Keratinocyte (primary cell): Measurements from ENCODE around the gene NOL9. TPM values are rescaled to one million over a fixed set of nuclear protein-coding genes. Genes with fewer than 3 reads are reported as not detected.

Experiments
- DNase-seq: peaks from one replicate; pipeline ENCODE4 v3.0.0-alpha.2; 2011; ENCODE audit warnings: low read depth, missing footprints, low spot score
- FAIRE-seq: peaks from 2 replicates; lab custom pipeline; 2011; peaks lifted over from hg19 to GRCh38; lab: Jason Lieb, UNC
- H2AFZ ChIP-seq: 2 replicates; pipeline ENCODE4 v1.6.0; 2012; ENCODE audit warnings: low read length, control low read depth, inconsistent platforms; ENCODE audit not compliant: control insufficient read depth
- H3K27ac ChIP-seq: 2 replicates; pipeline ENCODE4 v1.5.1; 2011; ENCODE audit warnings: low read length; ENCODE audit not compliant: control insufficient read depth, insufficient read depth
- H3K27me3 ChIP-seq: 3 replicates; pipeline ENCODE4 v1.6.0; 2011; ENCODE audit warnings: low read length; ENCODE audit not compliant: control insufficient read depth, insufficient read depth; ENCODE audit errors: extremely low read depth
- H3K36me3 ChIP-seq, 2 experiments: 2 replicates in 1 of 2; 3 replicates in 1 of 2; pipeline ENCODE4 v1.5.1; 2011; ENCODE audit warnings: low read length in 2 of 2, mild to moderate bottlenecking in 1 of 2; ENCODE audit not compliant: control insufficient read depth in 2 of 2, insufficient read depth in 2 of 2; ENCODE audit errors: extremely low read depth in 1 of 2
- H3K4me1 ChIP-seq: 3 replicates; pipeline ENCODE4 v1.5.1; 2011; ENCODE audit warnings: low read length; ENCODE audit not compliant: control insufficient read depth, insufficient read depth; ENCODE audit errors: extremely low read depth
- H3K4me2 ChIP-seq: 3 replicates; pipeline ENCODE4 v1.6.0; 2011; ENCODE audit warnings: low read depth, low read length; ENCODE audit not compliant: control insufficient read depth, insufficient read depth; ENCODE audit errors: extremely low read depth
- H3K4me3 ChIP-seq, 3 experiments: fragments of 200-600 bp in 1 of 3; sonication (generic) in 1 of 3; 2 replicates in 2 of 3; 3 replicates in 1 of 3; pipeline ENCODE4 v1.5.1; 2011 to 2016; ENCODE audit warnings: low read length in 3 of 3, mild to moderate bottlenecking in 3 of 3, control low read depth in 2 of 3, inconsistent platforms in 1 of 3, low read depth in 1 of 3, mixed read lengths in 1 of 3, mixed run types in 1 of 3, moderate library complexity in 1 of 3; ENCODE audit not compliant: control insufficient read depth in 2 of 3, insufficient read depth in 2 of 3; ENCODE audit errors: extremely low read depth in 1 of 3
- H3K79me2 ChIP-seq: 2 replicates; pipeline ENCODE4 v1.6.0; 2012; ENCODE audit warnings: low read length; ENCODE audit not compliant: control insufficient read depth, insufficient read depth
- H3K9ac ChIP-seq: 3 replicates; pipeline ENCODE4 v1.6.0; 2011; ENCODE audit warnings: low read length; ENCODE audit not compliant: control insufficient read depth, insufficient read depth; ENCODE audit errors: extremely low read depth
- H3K9me1 ChIP-seq: 3 replicates; pipeline ENCODE4 v1.6.0; 2011; ENCODE audit warnings: low read length; ENCODE audit not compliant: control insufficient read depth, insufficient read depth; ENCODE audit errors: extremely low read depth
- H3K9me3 ChIP-seq: 2 replicates; pipeline ENCODE4 v1.5.1; 2012; ENCODE audit warnings: low read depth, low read length; ENCODE audit not compliant: control insufficient read depth
- H4K20me1 ChIP-seq: 3 replicates; pipeline ENCODE4 v1.6.0; 2011; ENCODE audit warnings: low read length; ENCODE audit not compliant: control insufficient read depth, insufficient read depth; ENCODE audit errors: extremely low read depth
- CTCF ChIP-seq, 3 experiments: IDR thresholded peaks in 1 of 3; conservative IDR thresholded peaks in 1 of 3; optimal IDR thresholded peaks in 1 of 3; 2 replicates in 2 of 3; 3 replicates in 1 of 3; pipeline versions ENCODE3 to v1.5.1; 2011; ENCODE audit warnings: low read length in 3 of 3, mild to moderate bottlenecking in 3 of 3, moderate library complexity in 2 of 3, control low read depth in 1 of 3, inconsistent platforms in 1 of 3; ENCODE audit not compliant: insufficient read depth in 2 of 3; ENCODE audit errors: extremely low read depth in 1 of 3
- EZH2 ChIP-seq: IDR thresholded peaks from one replicate; pipeline ENCODE4 v1.6.1; 2012; ENCODE audit warnings: inconsistent platforms, mild to moderate bottlenecking, low read length, moderate library complexity
- dilution Hi-C: fragments of 300-500 bp; cut with MboI; formaldehyde crosslinking; loops from one replicate; pipeline ENCODE4 v1.7.0; 2020; ENCODE audit warnings: low sequenced_read_pairs; ENCODE audit not compliant: extremely low pct_ligation_motif_present
- polyA plus RNA-seq, 5 experiments: library from polyadenylated mRNA; depleted of rRNA in 3 of 5; stranded (reverse) in 3 of 5; stranded (forward) in 1 of 5; unstranded in 1 of 5; fragments of >200 nt; gene quantifications; 1 replicate in 1 of 5; 2 replicates in 3 of 5; 3 replicates in 1 of 5; pipeline versions ENCODE4 v1.2.1 to v1.2.3, GENCODE V29; 2011 to 2012; ENCODE audit warnings: missing spikeins in 2 of 5, low read depth in 1 of 5, low replicate concordance in 1 of 5

Gene NOL9
- polyA plus RNA-seq, 1 donor (not counting 4 experiments of a cell fraction or from before 2014, with no cell fraction given) = 24.6 TPM

DNA sequence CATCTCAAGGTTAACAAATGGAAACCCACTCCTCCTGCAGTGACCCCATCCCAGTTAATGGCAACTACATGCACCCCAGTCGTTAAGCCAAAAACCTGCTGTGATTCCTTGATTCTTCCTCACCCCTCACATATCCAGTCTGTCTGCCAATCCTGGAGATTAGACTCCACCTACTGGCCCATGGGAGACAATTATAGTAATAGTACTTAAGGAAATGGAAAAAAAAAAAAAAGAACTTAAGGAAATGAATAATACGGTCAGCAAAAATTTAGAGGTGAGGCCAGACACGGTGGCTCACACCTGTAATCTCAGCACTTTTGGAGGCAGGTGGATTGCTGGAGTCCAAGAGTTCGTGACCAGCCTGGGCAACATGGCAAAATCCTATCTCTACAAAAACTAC lies 7.0 kb downstream of the NOL9 start:
- Histone ChIP-seq H3K4me1 (peaks cover 31% of the 10 kb centered on the region), H3K79me2 (peaks cover 11% of the 10 kb centered on the region), H3K9ac (no peak overlapping the region), H2AFZ (no peak overlapping the region), H3K27me3 (no peaks in the 10 kb centered on the region), H3K9me1 (no peaks in the 10 kb centered on the region), H3K9me3 (no peaks in the 10 kb centered on the region), H3K36me3 (peaks cover 28 to 31% of the 10 kb centered on the region in 2 experiments), H3K4me2 (no peak overlapping the region), H4K20me1 (no peaks in the 10 kb centered on the region), H3K27ac (no peak overlapping the region), H3K4me3 (no peak overlapping the region)
- TF ChIP-seq CTCF (optimal IDR thresholded peaks at IDR 0.05 in 1 of 3, IDR thresholded peaks at IDR 0.05 in 1 of 3, conservative IDR thresholded peaks at IDR 0.05 in 1 of 3; ENCODE audit: extremely low read depth in 1 of 3, insufficient read depth in 2 of 3, low read length in 3 of 3) = peak in 2 of 3 experiments; percentile 7 to 18
- no peak for TF ChIP-seq EZH2
- DNase-seq (no peak), FAIRE-seq (no peak)
- dilution Hi-C loops = no loop called here

- peaks cover 31% of the 10 kb centered on the region for H3K4me1 ChIP-seq
- no peaks in the 10 kb centered on the region for H3K27me3 ChIP-seq
- no peaks in the 10 kb centered on the region for H3K9me1 ChIP-seq
- peaks cover 28 to 31% of the 10 kb centered on the region in 2 experiments for H3K36me3 ChIP-seq
- no peaks in the 10 kb centered on the region for H3K9me3 ChIP-seq
- no peak overlapping the region for H3K4me2 ChIP-seq
- H3K4me3 ChIP-seq = no peak overlapping the region
- no peak for FAIRE-seq
- no peak for TF ChIP-seq EZH2
- no peak for TF ChIP-seq CTCF (optimal IDR thresholded peaks at IDR 0.05 in 1 of 3, IDR thresholded peaks at IDR 0.05 in 1 of 3, conservative IDR thresholded peaks at IDR 0.05 in 1 of 3; ENCODE audit: extremely low read depth in 1 of 3, insufficient read depth in 2 of 3, low read length in 3 of 3)
- no peak overlapping the region for H2AFZ ChIP-seq
- H3K27ac ChIP-seq = peak overlapping the region; percentile 74
- H4K20me1 ChIP-seq = no peaks in the 10 kb centered on the region
- dilution Hi-C loops = no loop called here
- peaks cover 7% of the 10 kb centered on the region for H3K79me2 ChIP-seq
- H3K9ac ChIP-seq = no peak overlapping the region
- no peak for DNase-seq
Measured at GRCh38 chr1:6546326-6546725, 8.0 kb downstream of the NOL9 start.
